GM21825 (cell line): ENCODE results near the gene ZNF680.
A peak's percentile ranks its signal among the peaks of the same experiment; 100 is the strongest.
"Not testable (repeated sequence)": the region's sequence is repeated elsewhere in the genome, so short reads cannot be mapped to it uniquely, and the experiment has no call there.

Source experiments
- ATAC-seq: cut with Tn5 transposase; IDR thresholded peaks from one replicate; pipeline ENCODE4 v1.9.1; 2021; ENCODE audit warnings: mild to moderate bottlenecking, moderate library complexity; ENCODE audit not compliant: unreplicated experiment

The ZNF680 gene

GRCh38 chr7:64562626-64563278 is at the start of gene ZNF680:
Gene ZNF680 (minus strand): TSS chr7:64563071. CDS start chr7:64562954, 117 bp downstream.
- peak; percentile 100 for ATAC-seq

- no peak for ATAC-seq
Measured at GRCh38 chr7:64612452-64612851, 49.6 kb upstream of the ZNF680 start.

GRCh38 chr7:64611717-64612116 is 48.8 kb upstream of the ZNF680 start:
- ATAC-seq: no peak

GRCh38 chr7:64610997-64611396 is 48.1 kb upstream of the ZNF680 start:
- no peak for ATAC-seq

- ATAC-seq: no peak
Measured at GRCh38 chr7:64608116-64608910, 45.4 kb upstream of the ZNF680 start.

- ATAC-seq: no peak
Measured at GRCh38 chr7:64606385-64606784, 43.5 kb upstream of the ZNF680 start.

- no peak for ATAC-seq
Measured at GRCh38 chr7:64603271-64603670, 40.4 kb upstream of the ZNF680 start.

- no peak for ATAC-seq
Measured at GRCh38 chr7:64602518-64602917, 39.6 kb upstream of the ZNF680 start.

- no peak for ATAC-seq
Measured at GRCh38 chr7:64602086-64602485, 39.2 kb upstream of the ZNF680 start.

- ATAC-seq: no peak
Measured at GRCh38 chr7:64599359-64599758, 36.5 kb upstream of the ZNF680 start.

GRCh38 chr7:64590971-64591370 is 28.1 kb upstream of the ZNF680 start:
- no peak for ATAC-seq

- no peak for ATAC-seq
Measured at GRCh38 chr7:64581926-64582894, 19.3 kb upstream of the ZNF680 start.

GRCh38 chr7:64581391-64581790 is 18.5 kb upstream of the ZNF680 start:
- ATAC-seq: no peak

- no peak for ATAC-seq
Measured at GRCh38 chr7:64574540-64575099, 11.7 kb upstream of the ZNF680 start.

GRCh38 chr7:64570284-64570605 is 7.4 kb upstream of the ZNF680 start:
- ATAC-seq: not testable (repeated sequence)

GRCh38 chr7:64569372-64570283 is 6.8 kb upstream of the ZNF680 start:
- ATAC-seq: not testable (repeated sequence)

GRCh38 chr7:64562256-64562625 is 630 bp downstream of the ZNF680 start:
- no peak for ATAC-seq

- no peak for ATAC-seq
Measured at GRCh38 chr7:64559206-64559605, 3.7 kb downstream of the ZNF680 start.

GRCh38 chr7:64558781-64559180 is 4.1 kb downstream of the ZNF680 start:
- no peak for ATAC-seq

GRCh38 chr7:64558323-64558705 is 4.6 kb downstream of the ZNF680 start:
- no peak for ATAC-seq
